Measurements from ENCODE around the gene SENP3. TPM values are rescaled to one million over a fixed set of nuclear protein-coding genes. Genes with fewer than 3 reads are reported as not detected.

SENP3 gene
- total and polyA plus RNA-seq, 2 of the 4 experiments (the other 2 are of a cell fraction), result 82.4 to 120 TPM

DNA sequence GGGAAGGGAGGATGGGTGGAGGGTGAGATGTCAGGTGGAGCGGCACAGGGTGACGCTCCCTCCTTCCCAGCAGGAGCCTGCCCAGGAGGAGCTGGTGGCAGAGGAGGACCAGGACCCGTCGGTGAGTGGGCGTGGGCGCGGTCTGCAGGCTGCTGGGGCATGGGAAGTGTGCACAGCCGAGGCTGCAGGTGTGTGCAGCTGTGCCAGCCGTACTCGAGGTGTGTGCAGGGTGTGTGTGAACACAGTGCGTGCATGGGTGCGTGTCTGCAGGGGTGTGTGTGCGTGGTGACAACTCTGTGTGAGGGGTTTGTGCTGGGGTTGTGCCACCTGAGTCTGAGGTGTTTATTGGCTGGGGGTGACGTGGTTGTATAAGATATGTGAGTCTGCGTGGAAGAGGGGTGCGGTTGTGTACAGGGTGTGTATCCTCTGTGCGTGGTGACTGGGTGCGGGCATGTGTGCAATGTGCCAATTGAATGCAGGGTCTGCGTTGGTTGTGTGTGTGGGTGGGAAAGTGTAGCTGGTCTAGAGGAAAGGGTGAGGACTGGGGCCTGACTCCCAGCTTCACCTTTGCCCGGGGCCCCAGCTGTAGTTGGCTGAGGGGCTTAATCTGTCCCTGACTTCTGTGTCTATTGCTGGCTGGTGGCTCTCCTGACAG lies 12.2 kb upstream of the SENP3 start:
- Histone ChIP-seq H2BK20ac (ENCODE audit: low read depth, low read length) (no peak overlapping the region), H3K4me3 (ENCODE audit: insufficient read depth, low read depth, low read length) (peak overlapping the region; percentile 67), H3K9me1 (ENCODE audit: insufficient read depth, low read length) (peaks cover 5% of the 10 kb centered on the region; the same call in 1 of the 2 replicates), H3K4me2 (ENCODE audit: low read depth, low read length) (peak overlapping the region; percentile 87), H3K9me3 (ENCODE audit: control insufficient read depth, insufficient read depth, low read length) (no peaks in the 10 kb centered on the region), H2BK120ac (ENCODE audit: low read depth, low read length) (peak overlapping the region; percentile 54), H3K56ac (ENCODE audit: extremely low read depth, insufficient read depth, low read length) (no peak overlapping the region), H3K9ac (ENCODE audit: low read depth, low read length) (peak overlapping the region; percentile 57), H2AK5ac (ENCODE audit: low read depth, low read length) (peak overlapping the region; percentile 87), H3K36me3 (ENCODE audit: control insufficient read depth, insufficient read depth, low read length) (peaks cover 4% of the 10 kb centered on the region; the same call in 1 of the 2 replicates), H2BK5ac (ENCODE audit: low read depth, low read length, poor library complexity, severe bottlenecking) (peak overlapping the region; percentile 18), H3K4me1 (ENCODE audit: control insufficient read depth, insufficient read depth, low read length) (peaks cover 8% of the 10 kb centered on the region), H2AK9ac (replicated peaks; ENCODE audit: low read depth, low read length, poor library complexity) (peak overlapping the region; percentile 97), H2BK15ac (ENCODE audit: low read depth, low read length) (no peak overlapping the region), H4K91ac (ENCODE audit: insufficient read depth, low read depth, low read length) (peak overlapping the region; percentile 63), H4K5ac (ENCODE audit: low read depth, low read length) (peak overlapping the region; percentile 88), H3K27ac (ENCODE audit: insufficient read depth, low read length) (peak overlapping the region; percentile 22; the same call in 1 of the 2 replicates), H3K27me3 (ENCODE audit: control insufficient read depth, insufficient read depth, low read length) (no peaks in the 10 kb centered on the region), H3K23ac (ENCODE audit: low read depth, low read length) (peak overlapping the region; percentile 51), H4K20me1 (ENCODE audit: insufficient read depth, low read length) (no peaks in the 10 kb centered on the region), H3K14ac (replicated peaks; ENCODE audit: low read depth, low read length) (peak overlapping the region; percentile 58), H3K4ac (ENCODE audit: low read depth, low read length) (peak overlapping the region; percentile 81), H2AFZ (replicated peaks; ENCODE audit: low read length, poor library complexity) (peak overlapping the region; percentile 98), H3K79me1 (ENCODE audit: low read depth in 1 of 2, low read length in 2 of 2) (peaks cover 0 to 13% of the 10 kb centered on the region in 2 experiments; a peak in 2 of 4 replicates), H4K8ac (ENCODE audit: low read depth in 2 of 2, low read length in 2 of 2) (peak overlapping the region; percentile 71 to 88), H3K18ac (ENCODE audit: low read depth, low read length) (peak overlapping the region; percentile 11; the same call in 1 of the 2 replicates)
- in situ Hi-C loops (cut with MboI; ENCODE audit: low sequenced_read_pairs) (loop anchor here (5.0 to 25.0 kb wide), 3 partner anchors 37 to 487 kb away; partner anchors contain the start of genes KCTD11 and TMEM95), dilution Hi-C loops (cut with HindIII; ENCODE audit: low sequenced_read_pairs, unreplicated experiment) (no loop called here), intact Hi-C loops (cut with micrococcal nuclease) (no loop called here)
- 82% methylated on average over 17 of the region's 20 CpGs; no CpG with 5 or more reads in 1 of the 2 experiments for WGBS, 2 experiments (ENCODE audit: extremely low coverage in 2 of 2, insufficient read length in 1 of 2)
- no TSS peak for BruUV-seq (replicated peaks)
- peak; percentile 38 for ATAC-seq (ENCODE audit: low read depth)
- DNase-seq, result no peak
- POLR2A ChIA-PET (ENCODE audit: unreplicated experiment), result interaction anchor here (0.5 kb wide), 1 partner anchor 136 kb away, joined by 5 read pairs; no protein-coding TSS in a partner anchor
- CTCF ChIA-PET, result interaction anchor here (0.6 to 1.8 kb wide), 2 partner anchors 11 to 36 kb away, joined by 3 to 8 read pairs; no protein-coding TSS in a partner anchor
- TF ChIP-seq NFE2L2 (IDR thresholded peaks at IDR 0.05; ENCODE audit: low read depth, low read length) (no peak), RCOR1 (IDR thresholded peaks at IDR 0.05; ENCODE audit: insufficient replicate concordance, low read length) (no peak), CEBPB (IDR thresholded peaks at IDR 0.05; ENCODE audit: low read depth, low read length) (no peak), MXI1 (IDR thresholded peaks at IDR 0.05; ENCODE audit: borderline replicate concordance, low read depth, low read length) (no peak), MAZ (IDR thresholded peaks at IDR 0.05; ENCODE audit: borderline replicate concordance, low read depth, low read length) (no peak), POLR2A (IDR thresholded peaks at IDR 0.05; ENCODE audit: low read depth, low read length) (no peak), CHD1 (IDR thresholded peaks at IDR 0.05; ENCODE audit: low read depth, low read length) (no peak), MAFK (IDR thresholded peaks at IDR 0.05; ENCODE audit: low read depth, low read length) (no peak), RAD21 (IDR thresholded peaks at IDR 0.05; ENCODE audit: low read length) (no peak), FOS (IDR thresholded peaks at IDR 0.05; ENCODE audit: low read depth, low read length) (no peak), RFX5 (IDR thresholded peaks at IDR 0.05; ENCODE audit: low read depth, low read length) (no peak), BHLHE40 (IDR thresholded peaks at IDR 0.05; ENCODE audit: low read depth, low read length) (no peak)
- TF ChIP-seq, protein P1, sequence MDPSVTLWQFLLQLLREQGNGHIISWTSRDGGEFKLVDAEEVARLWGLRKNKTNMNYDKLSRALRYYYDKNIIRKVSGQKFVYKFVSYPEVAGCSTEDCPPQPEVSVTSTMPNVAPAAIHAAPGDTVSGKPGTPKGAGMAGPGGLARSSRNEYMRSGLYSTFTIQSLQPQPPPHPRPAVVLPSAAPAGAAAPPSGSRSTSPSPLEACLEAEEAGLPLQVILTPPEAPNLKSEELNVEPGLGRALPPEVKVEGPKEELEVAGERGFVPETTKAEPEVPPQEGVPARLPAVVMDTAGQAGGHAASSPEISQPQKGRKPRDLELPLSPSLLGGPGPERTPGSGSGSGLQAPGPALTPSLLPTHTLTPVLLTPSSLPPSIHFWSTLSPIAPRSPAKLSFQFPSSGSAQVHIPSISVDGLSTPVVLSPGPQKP (IDR thresholded peaks at IDR 0.05; ENCODE audit: borderline replicate concordance, low read depth, low read length), result no peak
- TF ChIP-seq, protein P2, sequence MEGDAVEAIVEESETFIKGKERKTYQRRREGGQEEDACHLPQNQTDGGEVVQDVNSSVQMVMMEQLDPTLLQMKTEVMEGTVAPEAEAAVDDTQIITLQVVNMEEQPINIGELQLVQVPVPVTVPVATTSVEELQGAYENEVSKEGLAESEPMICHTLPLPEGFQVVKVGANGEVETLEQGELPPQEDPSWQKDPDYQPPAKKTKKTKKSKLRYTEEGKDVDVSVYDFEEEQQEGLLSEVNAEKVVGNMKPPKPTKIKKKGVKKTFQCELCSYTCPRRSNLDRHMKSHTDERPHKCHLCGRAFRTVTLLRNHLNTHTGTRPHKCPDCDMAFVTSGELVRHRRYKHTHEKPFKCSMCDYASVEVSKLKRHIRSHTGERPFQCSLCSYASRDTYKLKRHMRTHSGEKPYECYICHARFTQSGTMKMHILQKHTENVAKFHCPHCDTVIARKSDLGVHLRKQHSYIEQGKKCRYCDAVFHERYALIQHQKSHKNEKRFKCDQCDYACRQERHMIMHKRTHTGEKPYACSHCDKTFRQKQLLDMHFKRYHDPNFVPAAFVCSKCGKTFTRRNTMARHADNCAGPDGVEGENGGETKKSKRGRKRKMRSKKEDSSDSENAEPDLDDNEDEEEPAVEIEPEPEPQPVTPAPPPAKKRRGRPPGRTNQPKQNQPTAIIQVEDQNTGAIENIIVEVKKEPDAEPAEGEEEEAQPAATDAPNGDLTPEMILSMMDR (conservative IDR thresholded peaks at IDR 0.05; ENCODE audit: low read depth, low read length), result no peak
- TF ChIP-seq, protein P3, sequence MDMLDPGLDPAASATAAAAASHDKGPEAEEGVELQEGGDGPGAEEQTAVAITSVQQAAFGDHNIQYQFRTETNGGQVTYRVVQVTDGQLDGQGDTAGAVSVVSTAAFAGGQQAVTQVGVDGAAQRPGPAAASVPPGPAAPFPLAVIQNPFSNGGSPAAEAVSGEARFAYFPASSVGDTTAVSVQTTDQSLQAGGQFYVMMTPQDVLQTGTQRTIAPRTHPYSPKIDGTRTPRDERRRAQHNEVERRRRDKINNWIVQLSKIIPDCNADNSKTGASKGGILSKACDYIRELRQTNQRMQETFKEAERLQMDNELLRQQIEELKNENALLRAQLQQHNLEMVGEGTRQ (IDR thresholded peaks at IDR 0.05; ENCODE audit: low read depth, low read length), result no peak

Data from IMR-90 (cell line).